ENCODE data around the gene GMPR2.

GRCh38 chr14:24252289-24253124 lies 19.8 kb downstream of the GMPR2 start:
- no peak for TF ChIP-seq CTCF (IDR thresholded peaks at IDR 0.05)
- no peak for TF ChIP-seq POLR2A (IDR thresholded peaks at IDR 0.05)

Measured in stomach (tissue), 4 donors.